OCI-LY1 (cell line): ENCODE data around the gene SPOCK1.

Experiments
- H2AFZ ChIP-seq: fragments of 200-600 bp; sonication (generic), shearing (Covaris generic); 2 replicates; pipeline ENCODE4 v1.6.0; 2014; ENCODE audit warnings: antibody characterized with exemption, mild to moderate bottlenecking, low read length
- H3F3A ChIP-seq: fragments of 200-600 bp; sonication (generic), shearing (Covaris generic); 2 replicates; pipeline ENCODE4 v1.6.0; 2014; ENCODE audit warnings: mild to moderate bottlenecking, antibody characterized with exemption, low read length, moderate library complexity; ENCODE audit not compliant: insufficient read depth
- H3K27ac ChIP-seq: fragments of 200-600 bp; sonication (generic); 2 replicates; pipeline ENCODE4 v1.5.1; 2014; ENCODE audit warnings: low read length, mixed run types, mild to moderate bottlenecking, low read depth; ENCODE audit not compliant: poor library complexity, severe bottlenecking
- H3K27me3 ChIP-seq: fragments of 200-600 bp; sonication (generic); 2 replicates; pipeline ENCODE4 v1.6.0; 2014; ENCODE audit warnings: antibody characterized with exemption, mild to moderate bottlenecking, low read length, moderate library complexity; ENCODE audit not compliant: insufficient read depth
- H3K36me3 ChIP-seq: fragments of 200-600 bp; sonication (generic); 2 replicates; pipeline ENCODE4 v1.6.1; 2014; ENCODE audit warnings: mild to moderate bottlenecking, antibody characterized with exemption, low read length, moderate library complexity, mixed read lengths; ENCODE audit not compliant: insufficient read depth
- H3K4me1 ChIP-seq: fragments of 200-600 bp; sonication (generic); 2 replicates; pipeline ENCODE4 v1.5.1; 2014; ENCODE audit warnings: mild to moderate bottlenecking, low read length, moderate library complexity; ENCODE audit not compliant: insufficient read depth, severe bottlenecking
- H3K4me2 ChIP-seq: fragments of 200-600 bp; sonication (generic), shearing (Covaris generic); 2 replicates; pipeline ENCODE4 v1.6.1; 2014; ENCODE audit warnings: low read length
- H3K4me3 ChIP-seq: fragments of 200-600 bp; sonication (generic); 2 replicates; pipeline ENCODE4 v1.5.1; 2014; ENCODE audit warnings: low read length, low read depth, mild to moderate bottlenecking, mixed read lengths; ENCODE audit not compliant: poor library complexity, severe bottlenecking
- H3K79me2 ChIP-seq: fragments of 200-600 bp; shearing (Covaris generic); 2 replicates; pipeline ENCODE4 v1.6.1; 2016; ENCODE audit warnings: mixed run types, low read length, mixed read lengths; ENCODE audit not compliant: insufficient read depth
- H3K9ac ChIP-seq: fragments of 200-600 bp; sonication (generic), shearing (Covaris generic); 2 replicates; pipeline ENCODE4 v1.6.1; 2014; ENCODE audit warnings: mild to moderate bottlenecking, low read length, mixed read lengths
- H3K9me2 ChIP-seq: fragments of 200-600 bp; sonication (generic), shearing (Covaris generic); 2 replicates; pipeline ENCODE4 v1.6.1; 2014; ENCODE audit warnings: low read depth, mild to moderate bottlenecking, low read length, mixed read lengths
- H3K9me3 ChIP-seq: fragments of 200-600 bp; shearing (Covaris generic); 2 replicates; pipeline ENCODE4 v1.6.1; 2014; ENCODE audit warnings: low read length, mixed read lengths
- H4K20me1 ChIP-seq: fragments of 200-600 bp; sonication (generic), shearing (Covaris generic); 2 replicates; pipeline ENCODE4 v1.6.0; 2016; ENCODE audit warnings: mild to moderate bottlenecking, low read length; ENCODE audit not compliant: insufficient read depth
- EZH2 ChIP-seq: fragments of 200-600 bp; sonication (generic), shearing (Covaris generic); IDR thresholded peaks from 2 replicates; pipeline ENCODE4 v1.8.0; 2017; ENCODE audit warnings: borderline replicate concordance, mixed run types, mild to moderate bottlenecking, antibody characterized with exemption, low read length, moderate library complexity, mixed read lengths
- TF ChIP-seq, protein P1 (sequence below): fragments of 200-600 bp; sonication (generic), shearing (Covaris generic); IDR thresholded peaks from 2 replicates; pipeline ENCODE4 v1.5.1; 2017; ENCODE audit warnings: mild to moderate bottlenecking, antibody characterized with exemption, low read length, moderate library complexity, mixed read lengths

SPOCK1 gene

DNA sequence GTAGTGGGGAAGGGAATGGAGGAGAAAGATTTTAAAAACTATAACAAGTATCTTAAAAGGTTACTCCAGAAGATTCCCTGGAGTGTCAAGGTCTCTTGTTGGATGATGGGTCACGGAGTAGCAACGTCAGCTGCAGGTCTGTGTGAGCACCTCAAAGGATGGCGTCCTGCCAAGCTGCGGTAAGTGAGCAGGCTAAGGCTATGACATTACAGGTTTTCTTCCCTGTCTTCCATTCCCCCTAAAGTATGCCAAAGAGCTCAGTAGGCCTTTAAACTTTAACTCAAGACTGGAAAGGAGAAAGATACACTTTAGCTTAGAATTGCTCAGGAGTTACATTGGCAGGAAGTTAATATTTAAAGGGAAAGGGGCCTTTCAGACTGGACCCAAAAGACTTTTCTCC, 17.5 kb downstream of the SPOCK1 start:
- no peak overlapping the region for H3K9ac ChIP-seq
- no peak overlapping the region for H2AFZ ChIP-seq
- no peaks in the 10 kb centered on the region for H4K20me1 ChIP-seq
- H3K9me2 ChIP-seq, result no peaks in the 10 kb centered on the region
- H3K4me1 ChIP-seq, result no peaks in the 10 kb centered on the region
- TF ChIP-seq EZH2, result no peak
- TF ChIP-seq, protein P1, sequence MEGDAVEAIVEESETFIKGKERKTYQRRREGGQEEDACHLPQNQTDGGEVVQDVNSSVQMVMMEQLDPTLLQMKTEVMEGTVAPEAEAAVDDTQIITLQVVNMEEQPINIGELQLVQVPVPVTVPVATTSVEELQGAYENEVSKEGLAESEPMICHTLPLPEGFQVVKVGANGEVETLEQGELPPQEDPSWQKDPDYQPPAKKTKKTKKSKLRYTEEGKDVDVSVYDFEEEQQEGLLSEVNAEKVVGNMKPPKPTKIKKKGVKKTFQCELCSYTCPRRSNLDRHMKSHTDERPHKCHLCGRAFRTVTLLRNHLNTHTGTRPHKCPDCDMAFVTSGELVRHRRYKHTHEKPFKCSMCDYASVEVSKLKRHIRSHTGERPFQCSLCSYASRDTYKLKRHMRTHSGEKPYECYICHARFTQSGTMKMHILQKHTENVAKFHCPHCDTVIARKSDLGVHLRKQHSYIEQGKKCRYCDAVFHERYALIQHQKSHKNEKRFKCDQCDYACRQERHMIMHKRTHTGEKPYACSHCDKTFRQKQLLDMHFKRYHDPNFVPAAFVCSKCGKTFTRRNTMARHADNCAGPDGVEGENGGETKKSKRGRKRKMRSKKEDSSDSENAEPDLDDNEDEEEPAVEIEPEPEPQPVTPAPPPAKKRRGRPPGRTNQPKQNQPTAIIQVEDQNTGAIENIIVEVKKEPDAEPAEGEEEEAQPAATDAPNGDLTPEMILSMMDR, result no peak
- H3K36me3 ChIP-seq, result no peaks in the 10 kb centered on the region
- H3K27me3 ChIP-seq, result no peaks in the 10 kb centered on the region
- H3F3A ChIP-seq, result no peaks in the 10 kb centered on the region
- H3K9me3 ChIP-seq, result no peaks in the 10 kb centered on the region
- H3K4me3 ChIP-seq, result no peak overlapping the region
- H3K79me2 ChIP-seq, result no peaks in the 10 kb centered on the region
- no peak overlapping the region for H3K4me2 ChIP-seq
- no peak overlapping the region for H3K27ac ChIP-seq

DNA sequence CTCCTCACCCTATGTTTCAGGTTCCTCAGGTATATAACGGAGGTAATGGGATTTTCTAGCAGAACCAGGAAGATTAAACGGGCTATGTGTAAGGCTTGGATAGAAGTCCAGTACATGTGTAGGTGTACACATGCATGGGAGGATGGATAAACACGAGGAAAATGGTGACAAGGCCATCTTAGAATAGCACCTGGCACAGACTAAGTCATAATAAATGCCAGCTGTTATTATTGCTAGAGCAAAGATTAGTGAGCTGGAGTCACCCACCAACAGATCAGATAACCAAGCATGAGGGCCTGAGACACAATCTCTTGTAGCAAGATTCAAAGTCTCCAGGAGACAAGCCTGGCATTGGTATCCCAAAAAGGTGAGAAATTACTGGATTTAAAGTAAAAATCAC, 21.1 kb downstream of the SPOCK1 start:
- H3F3A ChIP-seq, result no peaks in the 10 kb centered on the region
- no peaks in the 10 kb centered on the region for H4K20me1 ChIP-seq
- TF ChIP-seq EZH2, result no peak
- TF ChIP-seq, protein P1, result no peak
- no peak overlapping the region for H3K4me3 ChIP-seq
- no peaks in the 10 kb centered on the region for H3K9me3 ChIP-seq
- no peaks in the 10 kb centered on the region for H3K27me3 ChIP-seq
- H3K9ac ChIP-seq, result no peak overlapping the region
- no peaks in the 10 kb centered on the region for H3K4me1 ChIP-seq
- no peak overlapping the region for H3K4me2 ChIP-seq
- H3K79me2 ChIP-seq, result no peaks in the 10 kb centered on the region
- no peaks in the 10 kb centered on the region for H3K36me3 ChIP-seq
- H3K27ac ChIP-seq, result no peak overlapping the region
- H3K9me2 ChIP-seq, result no peaks in the 10 kb centered on the region
- H2AFZ ChIP-seq, result no peak overlapping the region

GRCh38 chr5:137470921-137471220, 28.3 kb downstream of the SPOCK1 start:
- Histone ChIP-seq H3F3A (no peaks in the 10 kb centered on the region), H3K9me2 (no peaks in the 10 kb centered on the region), H3K4me1 (no peaks in the 10 kb centered on the region), H2AFZ (no peak overlapping the region), H3K36me3 (no peaks in the 10 kb centered on the region), H3K9me3 (no peaks in the 10 kb centered on the region), H4K20me1 (no peaks in the 10 kb centered on the region), H3K4me2 (no peak overlapping the region), H3K4me3 (no peak overlapping the region), H3K9ac (no peak overlapping the region), H3K27ac (no peak overlapping the region), H3K27me3 (no peaks in the 10 kb centered on the region), H3K79me2 (no peaks in the 10 kb centered on the region)
- no peak for TF ChIP-seq EZH2
- TF ChIP-seq, protein P1, result no peak
